DMS153 (cell line): ENCODE measurements around the gene BCAM.
"Not testable (repeated sequence)": the region's sequence is repeated elsewhere in the genome, so short reads cannot be mapped to it uniquely, and the experiment has no call there.

Experiments used
- DNase-seq: peaks from one replicate; lab custom pipeline; 2025; lab: John Stamatoyannopoulos, UW

Gene BCAM, protein sequence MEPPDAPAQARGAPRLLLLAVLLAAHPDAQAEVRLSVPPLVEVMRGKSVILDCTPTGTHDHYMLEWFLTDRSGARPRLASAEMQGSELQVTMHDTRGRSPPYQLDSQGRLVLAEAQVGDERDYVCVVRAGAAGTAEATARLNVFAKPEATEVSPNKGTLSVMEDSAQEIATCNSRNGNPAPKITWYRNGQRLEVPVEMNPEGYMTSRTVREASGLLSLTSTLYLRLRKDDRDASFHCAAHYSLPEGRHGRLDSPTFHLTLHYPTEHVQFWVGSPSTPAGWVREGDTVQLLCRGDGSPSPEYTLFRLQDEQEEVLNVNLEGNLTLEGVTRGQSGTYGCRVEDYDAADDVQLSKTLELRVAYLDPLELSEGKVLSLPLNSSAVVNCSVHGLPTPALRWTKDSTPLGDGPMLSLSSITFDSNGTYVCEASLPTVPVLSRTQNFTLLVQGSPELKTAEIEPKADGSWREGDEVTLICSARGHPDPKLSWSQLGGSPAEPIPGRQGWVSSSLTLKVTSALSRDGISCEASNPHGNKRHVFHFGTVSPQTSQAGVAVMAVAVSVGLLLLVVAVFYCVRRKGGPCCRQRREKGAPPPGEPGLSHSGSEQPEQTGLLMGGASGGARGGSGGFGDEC

DNA sequence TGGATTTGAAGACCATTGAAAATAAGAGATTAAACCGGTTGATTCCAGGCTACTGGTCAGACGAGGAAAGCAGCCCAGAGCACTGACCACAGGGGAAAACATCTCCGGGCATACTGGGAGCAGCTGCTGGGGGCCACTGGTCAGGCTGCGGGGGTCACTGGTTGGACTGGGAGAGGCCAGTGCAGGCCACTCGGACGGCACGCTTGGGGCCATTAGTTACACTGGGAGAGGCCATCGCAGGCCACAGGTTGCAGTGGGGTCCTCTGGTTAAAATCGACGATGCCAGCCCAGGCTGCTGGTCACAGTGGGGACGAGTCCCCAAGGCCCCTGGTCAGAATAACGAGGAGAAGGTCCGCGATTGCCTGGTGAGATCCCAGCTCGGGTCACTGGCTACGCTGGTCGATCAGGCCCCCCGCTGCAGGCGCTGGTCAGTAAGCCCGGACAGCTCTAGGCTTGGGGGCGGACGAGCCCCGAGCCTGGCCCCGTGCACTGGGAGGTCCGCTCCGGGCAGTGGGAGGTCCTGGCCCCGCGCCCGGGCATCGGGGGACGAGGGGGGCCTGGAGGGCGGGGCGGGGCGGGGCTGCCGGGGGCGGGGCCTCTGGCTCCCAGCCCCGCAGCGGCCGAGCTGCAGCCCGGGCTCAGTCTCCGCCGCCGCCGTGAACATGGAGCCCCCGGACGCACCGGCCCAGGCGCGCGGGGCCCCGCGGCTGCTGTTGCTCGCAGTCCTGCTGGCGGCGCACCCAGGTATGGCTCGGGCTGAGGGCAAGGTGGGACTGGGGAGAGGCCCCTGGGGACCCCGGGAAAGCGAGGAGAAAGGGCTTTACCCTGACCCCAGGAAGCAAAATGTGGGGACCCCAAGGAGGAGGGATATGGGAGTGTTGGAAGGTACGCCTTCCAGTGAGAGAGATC is at the start of gene BCAM:
Gene BCAM (plus strand): TSS at position 641 of the 909 bp plus-strand sequence. CDS start 22 bp downstream, at position 663.
- no peak for DNase-seq

DNA sequence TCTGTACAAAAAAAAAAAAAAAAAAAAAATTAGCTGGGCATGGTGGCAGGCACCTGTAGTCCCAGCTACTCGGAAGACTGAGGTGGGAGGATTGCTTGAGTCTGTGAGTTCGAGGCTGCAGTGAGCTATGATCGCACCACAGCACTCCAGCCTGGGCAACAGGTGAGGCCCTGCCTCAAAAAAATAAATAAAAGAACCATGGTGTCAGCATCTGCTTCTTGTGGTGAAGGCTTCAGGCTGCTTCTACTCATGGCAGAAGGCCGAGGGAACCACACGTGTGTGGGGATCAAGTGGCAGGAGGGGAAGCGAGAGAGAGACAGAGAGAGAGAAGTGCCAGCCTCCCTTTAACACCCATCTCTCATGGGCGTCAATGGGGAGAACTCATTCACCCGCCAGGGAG is 46.9 kb upstream of the BCAM start:
- no peak for DNase-seq

DNA sequence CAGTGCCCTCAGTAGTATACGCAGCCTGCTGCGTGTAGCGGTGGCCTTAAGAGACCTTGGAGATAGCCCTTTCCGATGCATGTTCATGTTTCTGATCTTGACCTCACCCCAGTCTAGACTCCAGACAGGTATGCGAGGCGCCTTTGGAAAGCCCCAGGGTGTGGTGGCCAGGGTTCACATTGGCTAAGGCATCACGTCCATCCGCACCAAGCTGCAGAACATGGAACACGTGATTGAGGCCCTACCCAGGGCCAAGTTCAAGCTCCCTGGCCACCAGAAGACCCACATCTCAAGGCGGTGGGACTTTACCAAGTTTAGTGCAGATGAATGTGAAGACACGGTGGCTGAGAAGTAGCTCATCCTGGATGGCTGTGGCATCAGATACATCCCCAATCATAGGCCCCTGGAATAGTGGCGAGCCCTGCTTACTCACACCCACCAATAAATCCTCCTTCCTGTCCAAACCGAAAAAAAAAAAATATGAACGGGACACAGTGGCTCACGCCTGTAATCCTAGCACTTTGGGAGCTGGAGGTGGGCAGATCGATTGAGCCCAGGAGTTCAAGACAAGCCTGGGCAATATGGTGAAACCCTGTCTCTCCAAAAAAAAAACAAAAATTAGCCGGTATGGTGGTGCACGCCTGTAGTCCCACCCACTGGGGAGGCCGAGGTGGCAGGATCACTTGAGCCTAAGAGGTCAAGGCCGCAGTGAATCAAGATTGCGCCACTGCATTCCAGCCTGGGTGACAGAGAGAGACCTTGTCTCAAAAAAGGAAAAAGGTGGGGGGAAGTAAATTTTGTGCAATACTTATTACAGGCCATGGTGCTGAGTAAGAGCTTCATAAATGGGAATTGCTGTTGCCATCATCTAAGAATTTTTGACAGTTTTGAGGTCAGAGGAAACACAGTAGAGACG is 43.6 kb upstream of the BCAM start:
- DNase-seq, result no peak

DNA sequence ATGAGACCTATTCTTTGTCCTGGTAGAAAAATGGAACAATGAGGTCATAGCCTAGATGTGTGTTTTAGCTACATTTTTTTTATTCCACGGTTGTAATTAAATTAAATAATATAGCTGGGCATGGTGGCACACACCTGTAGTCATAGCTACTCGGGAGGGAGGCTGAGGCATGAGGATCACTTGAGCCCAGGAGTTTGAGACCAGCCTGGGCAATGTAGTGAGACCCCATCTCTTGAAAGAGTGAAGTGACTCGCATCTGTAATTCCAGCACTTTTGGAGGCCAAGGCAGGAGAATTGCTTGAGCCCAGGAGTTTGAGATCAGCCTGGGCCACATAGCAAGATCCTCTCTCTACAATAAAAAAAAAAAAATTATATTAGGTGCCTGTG is 43.0 kb upstream of the BCAM start:
- no peak for DNase-seq

DNA sequence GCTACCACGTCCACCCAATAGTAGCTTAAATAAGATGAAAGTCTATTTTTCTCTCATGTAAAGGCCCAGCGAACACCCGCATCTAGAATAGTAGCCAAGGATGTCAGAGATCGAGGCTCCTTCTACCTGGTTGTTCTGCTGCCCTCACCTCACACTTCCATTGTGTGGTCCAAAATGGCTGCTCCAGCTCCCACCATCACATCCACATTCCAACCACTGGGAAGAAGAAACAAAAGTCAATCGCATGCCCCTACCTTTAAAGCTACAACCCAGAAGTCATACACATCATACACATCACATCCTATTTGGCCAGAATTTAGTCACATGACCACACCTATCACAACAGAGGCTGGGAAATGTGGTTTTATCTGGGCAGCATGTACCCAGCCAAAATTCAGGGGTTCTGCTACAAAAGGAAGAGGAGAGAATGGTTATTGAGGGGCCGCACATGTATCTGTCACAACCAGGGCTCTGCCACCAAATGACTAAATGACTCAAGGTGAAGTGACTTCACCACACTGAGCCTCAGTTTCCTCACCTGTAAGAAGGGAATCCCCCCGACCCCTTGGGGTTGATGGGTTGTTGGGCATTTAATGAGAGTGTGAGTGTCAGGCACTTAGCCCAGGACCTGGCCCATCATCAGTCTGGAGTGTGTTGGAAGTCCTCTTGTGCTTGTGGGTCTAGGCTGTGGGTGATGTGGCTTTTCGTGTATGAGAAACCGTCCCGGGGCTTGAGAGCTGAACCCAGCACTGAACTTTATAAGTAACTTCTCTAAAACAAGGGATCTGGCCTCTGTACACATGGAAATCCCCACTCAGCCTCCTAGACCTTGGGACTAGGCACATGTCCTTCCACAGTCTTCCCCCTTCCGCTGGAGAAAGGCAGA is 41.4 kb upstream of the BCAM start:
- DNase-seq, result no peak

DNA sequence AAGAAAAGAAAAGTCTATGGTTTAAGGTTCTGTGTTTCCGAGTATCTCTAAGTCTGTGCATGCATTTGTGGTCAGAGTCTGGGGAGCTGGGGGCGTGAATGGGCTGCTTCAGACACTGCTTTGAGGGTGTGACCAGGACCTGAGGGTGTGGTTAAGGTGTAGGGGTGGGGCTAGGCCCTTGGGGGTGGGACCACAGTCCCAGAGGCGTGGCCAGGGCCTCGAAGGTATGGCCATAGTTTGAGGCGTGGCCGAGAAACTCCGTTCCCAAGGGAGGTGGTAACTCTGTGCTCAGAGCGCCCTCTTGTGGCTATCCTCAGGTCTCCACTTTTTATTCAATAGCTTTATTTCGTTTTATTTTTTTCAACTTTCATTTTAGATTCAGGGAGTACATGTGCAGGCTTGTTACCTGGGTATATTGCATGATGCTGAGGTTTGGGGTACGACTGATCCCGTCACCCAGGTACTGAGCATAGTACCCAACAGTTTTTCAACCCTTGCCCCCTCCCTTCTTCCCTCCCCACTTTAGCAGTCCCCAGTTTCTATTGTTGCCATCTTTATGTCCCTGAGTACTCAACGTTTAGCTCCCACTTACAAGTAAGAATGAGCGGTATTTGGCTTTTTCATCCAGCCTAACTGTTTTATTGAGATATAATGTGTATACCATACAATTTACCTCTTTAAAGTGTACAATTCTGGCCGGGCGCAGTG is 38.2 kb upstream of the BCAM start:
- peak; percentile 74 for DNase-seq

DNA sequence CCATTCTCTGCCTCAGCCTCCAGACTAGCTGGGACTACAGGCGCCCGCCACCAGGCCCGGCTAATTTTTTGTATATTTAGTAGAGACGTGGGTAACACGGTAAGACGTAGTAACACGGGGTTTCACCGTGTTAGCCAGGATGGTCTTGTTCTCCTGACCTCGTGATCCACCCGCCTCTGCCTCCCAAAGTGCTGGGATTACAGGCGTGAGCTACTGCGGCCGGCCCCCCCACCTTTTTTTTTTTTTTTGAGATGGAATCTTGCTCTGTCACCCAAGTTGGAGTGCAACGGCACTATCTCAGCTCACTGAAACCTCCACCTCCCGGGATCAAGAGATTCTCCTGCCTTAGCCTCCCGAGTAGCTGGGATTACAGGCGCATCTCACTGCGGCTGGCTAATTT is 36.8 kb upstream of the BCAM start:
- not testable (repeated sequence) for DNase-seq

DNA sequence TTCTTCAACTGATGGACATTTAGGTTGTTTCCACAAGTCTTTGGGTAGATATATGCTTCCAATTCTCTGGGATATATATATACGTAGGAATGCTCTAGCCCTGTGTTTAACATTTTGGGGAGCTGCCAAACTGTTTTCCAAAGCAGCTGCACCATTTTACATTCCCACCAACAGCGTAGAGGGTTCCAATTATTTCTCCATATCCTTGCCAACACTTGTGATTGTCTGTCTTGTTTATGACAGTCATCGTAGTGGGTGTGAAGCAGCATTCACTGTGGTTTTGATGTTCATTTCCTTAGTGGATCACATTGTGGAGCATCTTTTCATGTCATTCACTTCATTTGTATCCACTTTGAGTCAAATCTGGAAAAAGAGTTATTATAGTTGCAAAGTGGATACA is 35.9 kb upstream of the BCAM start:
- no peak for DNase-seq

DNA sequence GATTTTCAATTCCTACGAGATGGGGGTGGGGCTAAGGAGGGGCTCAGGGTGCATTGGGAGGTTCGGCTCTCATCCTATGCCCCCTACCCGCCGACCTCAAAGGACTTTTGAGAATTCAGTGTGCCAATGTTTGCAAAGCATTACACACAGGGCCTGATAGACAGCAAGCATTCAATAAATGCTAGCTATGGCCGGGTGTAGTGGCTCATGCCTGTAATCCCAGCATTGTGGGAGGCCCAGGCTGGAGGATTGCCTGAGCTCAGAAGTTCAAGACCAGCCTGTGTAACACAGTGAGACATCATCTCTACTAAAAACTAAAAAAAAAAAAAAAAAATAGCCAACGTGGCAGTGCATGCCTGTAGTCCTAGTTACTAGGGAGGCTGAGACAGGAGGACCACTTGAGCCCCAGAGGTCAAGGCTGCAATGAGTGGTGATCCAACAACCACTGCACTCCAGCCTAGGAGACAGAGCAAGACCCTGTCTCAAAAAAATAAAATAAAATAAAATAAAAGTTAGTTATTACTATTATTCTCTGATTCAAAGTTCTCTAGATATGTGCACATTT is 33.1 kb upstream of the BCAM start:
- no peak for DNase-seq

DNA sequence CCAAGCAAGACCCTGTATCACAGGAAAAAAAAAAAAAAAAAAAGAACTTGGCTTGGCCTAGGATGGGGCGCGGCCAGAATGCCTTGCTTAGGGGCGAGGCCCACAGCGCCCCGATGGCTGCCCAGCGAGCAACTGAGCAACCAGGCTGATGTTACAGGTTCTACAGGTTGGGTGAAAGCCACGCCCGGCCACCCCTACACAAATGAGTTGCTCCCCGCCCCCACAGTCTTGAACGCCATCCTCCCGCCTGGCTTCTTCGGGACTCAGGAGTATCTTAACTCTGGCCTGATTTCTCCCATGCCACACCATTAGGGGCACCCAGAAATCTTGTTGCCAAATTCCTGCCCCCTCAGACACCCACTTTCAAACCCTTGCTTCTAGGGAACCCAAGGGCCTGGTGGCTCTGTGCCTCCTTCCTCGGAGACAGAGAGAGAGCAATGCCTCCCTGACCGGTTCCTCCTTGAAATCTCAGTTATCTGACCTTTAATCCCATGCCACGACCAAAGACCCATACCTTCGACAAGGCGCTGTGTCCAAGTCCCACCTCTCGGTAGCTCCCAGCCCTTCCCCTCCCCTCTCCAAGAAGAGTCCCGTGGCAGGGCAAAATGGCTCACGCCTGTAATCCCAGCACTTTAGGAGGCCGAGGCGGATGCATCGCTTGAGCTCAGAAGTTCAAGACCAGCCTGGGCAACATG is 32.4 kb upstream of the BCAM start:
- DNase-seq, result no peak

DNA sequence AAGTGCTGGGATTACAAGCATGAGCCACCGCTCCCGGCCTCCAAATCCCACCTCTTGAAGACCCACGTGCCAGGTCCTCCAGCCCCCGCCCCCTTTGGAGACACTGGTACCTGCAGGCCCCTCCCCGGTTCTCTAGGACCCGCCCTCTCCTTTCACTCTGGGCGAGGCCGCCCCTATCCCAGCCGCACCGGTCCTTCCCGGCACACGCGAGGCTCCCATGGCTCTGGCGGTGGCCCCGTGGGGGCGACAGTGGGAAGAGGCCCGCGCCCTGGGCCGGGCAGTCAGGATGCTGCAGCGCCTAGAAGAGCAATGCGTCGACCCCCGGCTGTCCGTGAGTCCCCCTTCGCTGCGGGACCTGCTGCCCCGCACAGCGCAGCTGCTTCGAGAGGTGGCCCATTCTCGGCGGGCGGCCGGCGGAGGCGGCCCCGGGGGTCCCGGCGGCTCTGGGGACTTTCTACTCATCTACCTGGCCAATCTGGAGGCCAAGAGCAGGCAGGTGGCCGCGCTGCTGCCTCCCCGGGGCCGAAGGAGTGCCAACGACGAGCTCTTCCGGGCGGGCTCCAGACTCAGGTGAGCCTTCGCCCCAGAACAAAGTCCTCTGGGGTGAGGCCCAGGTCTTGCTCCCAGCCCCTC is 31.1 kb upstream of the BCAM start, which contains the start of gene CBLC:
Gene CBLC (plus strand): TSS at position 176 of the 633 bp plus-strand sequence. CDS start 42 bp downstream, at position 218.
- peak; percentile 76 for DNase-seq

DNA sequence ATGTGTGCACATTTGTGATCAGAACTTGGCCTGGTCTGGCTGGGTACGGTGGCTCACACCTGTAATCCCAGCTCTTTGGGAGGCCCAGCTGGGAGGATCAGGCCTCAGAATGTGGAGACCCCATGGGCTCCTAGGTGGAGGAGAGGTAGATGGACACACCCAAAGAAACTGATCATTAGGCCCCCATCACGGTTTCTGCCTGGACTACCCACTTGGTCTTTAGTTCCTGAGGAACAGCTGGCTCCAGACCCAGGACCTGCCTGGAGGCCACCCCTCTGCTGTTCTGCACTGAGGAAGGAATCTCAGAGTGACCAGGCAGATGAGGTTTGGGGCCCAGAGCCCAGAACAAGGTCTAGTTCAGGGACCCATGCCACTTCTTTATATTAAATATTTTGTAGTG is 29.8 kb upstream of the BCAM start:
- DNase-seq, result no peak

DNA sequence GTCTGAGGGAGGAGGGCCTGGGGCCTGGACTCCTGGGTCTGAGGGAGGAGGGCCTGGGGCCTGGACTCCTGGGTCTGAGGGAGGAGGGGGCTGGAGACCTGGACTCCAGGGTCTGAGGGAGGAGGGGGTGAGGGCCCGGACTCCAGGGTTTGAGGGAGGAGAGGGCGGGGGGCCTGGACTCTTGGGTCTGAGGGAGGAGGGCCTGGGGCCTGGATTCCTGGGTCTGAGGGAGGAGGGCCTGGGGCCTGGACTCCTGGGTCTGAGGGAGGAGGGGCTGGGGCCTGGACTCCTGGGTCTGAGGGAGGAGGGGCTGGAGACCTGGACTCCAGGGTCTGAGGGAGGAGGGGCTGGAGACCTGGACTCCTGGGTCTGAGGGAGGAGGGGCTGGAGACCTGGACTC is 27.2 kb upstream of the BCAM start:
- not testable (repeated sequence) for DNase-seq

DNA sequence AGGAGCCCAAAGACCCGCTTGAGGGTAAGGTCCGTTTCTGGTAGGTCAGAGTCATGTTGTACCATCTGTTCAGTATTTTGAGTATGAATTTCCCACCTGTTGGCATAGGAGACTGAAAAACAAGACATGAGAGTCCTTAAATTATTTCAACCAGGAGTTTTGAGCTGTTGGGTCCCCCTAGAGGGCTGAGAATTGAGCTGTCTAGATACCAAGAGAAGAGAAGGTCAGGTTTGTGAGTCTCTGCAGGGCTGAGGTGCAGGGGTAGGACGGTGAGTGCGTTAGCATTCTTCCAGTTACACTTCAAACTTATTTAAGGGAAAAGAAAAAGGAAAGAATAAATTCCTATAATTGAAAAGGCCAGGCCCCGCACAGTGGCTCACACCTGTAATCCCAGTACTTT is 26.2 kb upstream of the BCAM start:
- no peak for DNase-seq

DNA sequence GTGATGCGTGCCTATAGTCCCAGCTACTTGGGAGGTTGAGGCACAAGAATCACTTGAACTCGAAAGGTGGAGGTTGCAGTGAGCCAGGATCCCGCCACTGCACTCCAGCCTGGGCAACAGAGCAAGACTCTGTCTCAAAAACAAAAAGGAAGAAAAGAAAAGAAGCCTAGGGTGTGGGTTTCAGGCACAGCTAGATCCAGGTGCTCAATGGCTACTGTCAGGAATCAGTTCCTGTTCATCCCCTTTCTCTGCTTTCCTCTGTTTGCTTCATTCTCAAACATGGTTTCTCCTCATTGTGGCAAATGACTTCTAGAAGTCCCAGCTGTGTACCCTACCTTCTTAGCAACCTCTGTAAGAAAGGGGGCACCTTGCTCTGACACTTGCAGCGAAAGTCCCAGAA is 25.4 kb upstream of the BCAM start:
- DNase-seq, result no peak

DNA sequence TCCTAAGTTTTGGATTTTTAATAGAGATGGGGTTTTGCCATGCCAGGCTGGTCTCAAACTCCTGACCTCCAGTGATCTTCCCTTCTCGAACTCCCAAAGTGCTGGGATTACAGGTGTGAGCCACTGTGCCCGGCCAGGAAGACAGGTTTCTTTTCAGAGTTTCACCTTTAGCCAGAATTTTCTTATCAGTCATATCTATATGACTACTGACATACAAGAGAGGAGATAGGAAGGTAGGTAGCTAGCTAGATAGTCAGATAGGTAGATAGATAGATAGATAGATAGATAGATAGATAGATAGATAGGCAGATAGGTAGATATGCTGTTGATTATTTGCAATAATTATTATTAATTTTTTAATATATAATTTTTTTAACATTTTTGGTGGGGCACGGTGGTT is 23.6 kb upstream of the BCAM start:
- no peak for DNase-seq

DNA sequence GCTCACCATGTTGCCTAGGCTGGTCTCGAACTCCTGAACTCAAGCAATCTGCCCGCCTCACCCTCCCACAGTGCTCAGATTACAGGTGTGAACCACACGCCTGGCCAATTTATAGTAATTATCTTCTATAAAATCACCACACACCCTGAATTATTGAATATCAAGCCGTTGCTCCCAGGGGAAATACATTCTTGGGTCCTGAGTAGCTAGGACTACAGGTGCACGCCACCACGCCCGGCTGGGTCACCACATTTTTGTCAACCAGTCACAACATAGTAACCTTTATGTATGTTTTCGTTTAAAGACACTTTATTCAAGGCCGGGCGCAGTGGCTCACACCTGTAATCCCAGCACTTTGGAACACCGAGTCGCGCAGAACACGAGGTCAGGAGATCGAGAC is 22.9 kb upstream of the BCAM start:
- no peak for DNase-seq

DNA sequence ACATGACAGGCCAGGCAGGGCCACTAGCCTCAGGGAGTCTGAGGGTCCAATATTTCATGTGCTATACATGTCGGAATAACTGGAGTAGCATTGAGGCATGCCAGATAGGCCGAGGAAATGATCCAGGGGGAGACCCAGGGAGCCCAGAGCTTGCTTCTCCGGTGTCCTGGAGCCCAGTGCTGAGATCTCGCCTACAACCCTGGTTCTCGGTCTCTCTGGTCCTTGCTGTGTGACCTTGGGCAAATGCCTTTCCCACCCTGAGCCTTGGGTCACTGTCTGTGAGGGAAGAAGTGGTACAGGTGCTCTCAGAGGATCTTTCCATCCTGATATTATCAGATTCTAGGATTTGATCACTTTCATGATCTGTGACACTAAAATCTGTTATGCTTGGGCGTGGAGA is 19.9 kb upstream of the BCAM start:
- no peak for DNase-seq
